ENCODE data around the gene TUBD1.
"Not testable (repeated sequence)": the region's sequence is repeated elsewhere in the genome, so short reads cannot be mapped to it uniquely, and the experiment has no call there.

The TUBD1 gene

DNA sequence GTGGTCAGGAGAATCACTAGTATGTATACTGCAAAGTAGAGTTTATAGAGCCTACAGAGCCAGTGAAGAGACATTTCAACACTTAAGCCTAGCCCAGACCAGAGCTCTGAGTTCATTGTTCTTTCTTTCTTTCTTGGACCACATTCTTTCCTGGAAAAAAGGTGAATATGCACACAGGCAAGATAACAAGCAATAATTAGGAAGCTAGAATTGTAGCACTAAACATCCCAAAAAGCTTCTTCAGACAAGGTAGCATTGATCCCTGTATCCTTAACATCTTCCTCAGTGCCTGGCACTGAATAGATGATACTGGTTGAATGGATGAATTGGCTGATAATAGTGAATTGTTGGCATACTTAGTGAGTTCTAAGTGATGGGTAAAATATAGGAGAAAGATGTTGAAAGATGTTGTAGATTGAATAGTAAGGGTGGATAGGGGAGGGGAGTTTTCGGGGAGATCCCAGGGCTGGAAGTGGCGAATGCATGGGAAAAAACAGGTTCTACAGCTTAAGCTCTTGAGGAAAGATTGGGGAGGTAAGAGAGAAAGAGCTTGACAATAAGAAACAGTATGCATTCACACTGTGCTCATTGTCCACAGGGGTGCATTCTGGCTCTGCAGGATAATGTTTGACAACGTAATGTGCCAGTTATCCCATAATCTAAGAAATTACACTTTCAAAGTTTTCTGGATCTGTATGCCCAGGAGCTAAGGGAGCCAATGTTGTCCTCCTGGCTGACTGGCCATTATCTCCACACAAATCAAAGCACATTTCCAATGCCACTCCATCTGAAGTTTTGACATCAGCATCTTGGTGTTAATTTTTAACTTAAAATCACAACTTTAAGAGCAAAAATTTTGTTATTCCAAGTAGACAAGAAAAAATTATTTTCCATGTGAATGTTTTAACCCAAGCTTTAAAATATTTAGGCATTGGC is 35.6 kb downstream of the TUBD1 start:
- no peak overlapping the region for H3K4me3 Mint-ChIP-seq
- ATAC-seq (no peak), DNase-seq (ENCODE audit: low spot score in 2 of 2) (no peak)
- H3K4me1 Mint-ChIP-seq: peaks cover 10% of the 10 kb centered on the region
- no peaks in the 10 kb centered on the region for H3K9me3 Mint-ChIP-seq
- H3K27ac Mint-ChIP-seq: no peak overlapping the region
- peaks cover 23% of the 10 kb centered on the region for H3K36me3 Mint-ChIP-seq

DNA sequence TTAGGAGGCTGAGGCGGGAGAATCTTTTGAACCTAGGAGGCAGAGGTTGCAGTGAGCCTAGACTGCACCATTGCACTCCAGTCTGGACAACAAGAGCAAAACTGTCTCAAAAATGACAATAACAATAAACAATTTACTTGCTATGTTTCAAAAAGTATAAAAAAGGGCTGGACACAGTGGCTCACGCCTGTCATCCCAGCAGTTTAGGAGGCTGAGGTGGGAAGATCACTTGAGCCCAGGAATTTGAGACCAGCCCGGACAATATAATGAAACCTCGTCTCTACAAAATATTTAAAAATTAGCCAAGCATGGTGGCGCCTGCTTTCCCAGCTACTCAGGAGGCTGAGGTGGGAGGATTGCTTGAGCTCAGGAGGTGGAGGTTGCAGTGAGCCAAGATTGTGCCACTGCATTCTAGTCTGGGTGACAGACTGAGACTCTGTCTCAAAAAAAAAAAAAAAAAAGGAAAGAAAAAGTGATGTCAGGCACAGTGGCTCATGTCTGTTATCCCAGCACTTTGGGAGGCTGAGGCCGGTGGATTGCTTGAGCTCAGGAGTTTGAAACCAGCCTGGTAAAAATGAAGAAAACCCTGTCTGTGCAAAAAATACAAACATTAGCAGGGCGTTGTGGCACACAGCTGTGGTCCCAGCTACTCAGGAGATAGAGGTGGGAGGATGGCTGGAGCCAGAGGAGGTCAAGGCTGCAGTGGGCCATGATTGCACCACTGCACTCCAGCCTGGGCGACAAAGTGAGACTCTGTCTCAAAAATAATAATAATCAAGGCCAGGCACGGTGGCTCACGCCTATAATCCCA is 38.6 kb downstream of the TUBD1 start:
- H3K36me3 Mint-ChIP-seq; ATAC-seq; H3K27ac Mint-ChIP-seq; DNase-seq (ENCODE audit: low spot score in 2 of 2); H3K9me3 Mint-ChIP-seq; H3K4me3 Mint-ChIP-seq: not testable (repeated sequence)
- H3K4me1 Mint-ChIP-seq: peaks cover 14% of the 10 kb centered on the region

DNA sequence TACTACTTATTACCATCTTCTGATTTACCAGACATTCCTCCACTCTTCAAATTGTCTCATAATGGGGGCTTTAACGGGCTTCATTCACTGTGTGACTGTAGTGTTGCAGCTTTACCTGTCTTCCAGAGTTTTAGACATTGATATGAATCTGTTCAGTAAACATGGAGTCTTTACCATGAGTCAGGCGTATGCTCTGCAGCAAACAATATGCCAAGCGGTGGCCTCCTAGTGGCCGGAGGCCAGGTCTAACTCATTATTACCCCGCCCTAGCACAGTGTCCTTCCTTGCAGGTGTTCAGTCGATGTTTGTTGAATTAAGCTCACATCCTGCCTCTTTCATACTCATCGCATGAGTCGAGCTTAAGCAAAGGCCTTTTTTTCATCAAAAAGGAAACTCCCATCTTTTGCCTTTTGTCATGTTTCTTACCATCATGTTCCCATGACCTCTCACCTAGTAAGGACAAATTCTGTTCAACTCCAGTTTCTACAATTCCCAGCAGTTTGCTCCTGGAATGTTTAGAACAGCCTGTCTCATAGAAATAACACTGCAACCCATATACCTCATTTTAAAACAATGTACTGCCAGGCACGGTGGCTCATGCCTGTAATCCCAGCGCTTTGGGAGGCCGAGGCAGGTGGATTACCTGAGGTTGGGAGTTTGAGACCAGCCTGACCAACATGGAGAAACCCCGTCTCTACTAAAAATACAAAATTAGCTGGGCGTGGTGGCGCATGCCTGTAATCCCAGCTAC is 39.4 kb downstream of the TUBD1 start:
- DNase-seq (ENCODE audit: low spot score in 2 of 2) (no peak), ATAC-seq (peak; percentile 78)
- no peak overlapping the region for H3K4me3 Mint-ChIP-seq
- peaks cover 13% of the 10 kb centered on the region for H3K36me3 Mint-ChIP-seq
- H3K9me3 Mint-ChIP-seq: no peaks in the 10 kb centered on the region
- H3K27ac Mint-ChIP-seq: peak overlapping the region; percentile 21
- peaks cover 22% of the 10 kb centered on the region for H3K4me1 Mint-ChIP-seq

DNA sequence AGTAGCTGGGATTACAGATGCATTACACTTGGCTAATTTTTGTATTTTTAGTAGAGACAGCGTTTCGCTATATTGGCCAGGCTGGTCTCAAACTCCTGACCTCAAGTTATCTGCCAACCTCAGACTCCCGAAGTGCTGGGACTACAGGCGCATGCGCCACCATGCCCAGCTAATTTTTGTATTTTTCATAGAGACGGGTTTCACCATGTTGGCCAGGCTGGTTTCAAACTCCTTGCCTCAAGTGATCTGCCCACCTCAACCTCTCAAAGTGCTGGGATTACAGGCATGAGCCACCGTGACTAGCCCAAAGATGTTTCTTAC is 39.9 kb downstream of the TUBD1 start:
- H3K9me3 Mint-ChIP-seq; ATAC-seq; DNase-seq (ENCODE audit: low spot score in 2 of 2); H3K4me3 Mint-ChIP-seq: not testable (repeated sequence)
- H3K36me3 Mint-ChIP-seq: peaks cover 13% of the 10 kb centered on the region
- H3K27ac Mint-ChIP-seq: peak overlapping the region; percentile 21
- H3K4me1 Mint-ChIP-seq: peaks cover 25% of the 10 kb centered on the region

DNA sequence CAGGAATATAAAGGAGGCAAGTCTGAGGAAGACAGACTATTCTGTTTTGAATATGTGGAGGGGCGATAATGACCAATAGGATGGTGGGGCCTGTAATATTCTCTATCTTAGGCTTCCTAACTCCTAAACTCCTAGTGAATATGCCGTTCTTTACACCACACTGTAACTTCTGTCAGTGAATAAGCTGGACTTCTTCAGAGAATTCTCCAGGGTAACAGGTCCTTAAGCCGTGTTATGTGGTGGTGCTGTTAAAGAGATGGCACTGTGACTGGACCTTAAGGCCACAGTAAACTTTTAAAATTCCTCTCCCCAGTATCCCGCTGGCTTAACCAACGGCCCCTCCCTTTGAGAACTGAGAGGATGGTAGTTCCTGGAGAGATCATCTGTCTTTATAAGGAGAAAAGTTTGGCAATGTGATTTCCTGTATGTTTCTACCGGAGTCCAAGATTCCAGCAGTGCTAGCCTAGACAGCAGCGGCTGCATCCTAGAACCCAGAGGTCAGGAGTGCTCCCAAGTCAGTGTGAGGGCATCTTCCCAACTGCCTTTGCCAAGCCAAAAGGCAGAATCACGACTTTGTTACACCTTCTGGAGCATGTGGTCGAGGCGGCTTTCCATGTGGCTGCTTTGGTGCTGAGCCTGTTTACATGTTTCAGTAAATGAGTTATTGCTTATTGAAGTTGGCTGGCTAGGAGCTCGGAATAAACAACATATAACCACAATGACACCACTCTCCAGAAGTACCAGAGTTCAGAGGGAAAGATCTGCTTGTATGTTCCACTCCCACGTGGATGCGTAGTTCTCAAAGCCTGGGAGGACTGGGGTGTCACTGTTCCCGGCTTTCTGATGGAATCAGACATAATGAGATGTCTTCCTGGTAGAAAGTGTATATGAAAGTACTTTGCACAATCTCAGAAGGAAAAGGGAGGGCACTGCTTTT is 41.0 kb downstream of the TUBD1 start:
- Mint-ChIP-seq H3K36me3 (peaks cover 13% of the 10 kb centered on the region), H3K4me3 (no peak overlapping the region), H3K9me3 (no peaks in the 10 kb centered on the region), H3K27ac (no peak overlapping the region), H3K4me1 (peaks cover 33% of the 10 kb centered on the region)
- ATAC-seq: no peak
- no peak for DNase-seq (ENCODE audit: low spot score in 2 of 2)

DNA sequence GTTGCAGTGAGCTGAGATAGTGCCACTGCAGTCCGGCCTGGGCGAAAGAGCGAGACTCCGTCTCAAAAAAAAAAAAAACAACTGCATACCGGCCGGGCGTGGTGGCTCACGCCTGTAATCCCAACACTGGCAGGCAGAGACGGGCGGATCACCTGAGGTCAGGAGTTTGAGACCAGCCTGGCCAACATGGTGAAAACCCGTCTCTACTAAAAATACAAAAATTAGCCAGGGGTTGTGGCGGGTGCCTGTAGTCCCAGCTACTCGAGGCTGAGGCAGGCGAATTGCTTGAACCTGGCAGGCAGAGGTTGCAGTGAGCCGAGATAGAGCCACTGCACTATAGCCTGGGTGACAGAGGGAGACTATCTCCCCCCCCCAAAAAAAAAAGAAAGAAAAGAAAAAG is 42.4 kb downstream of the TUBD1 start:
- H3K36me3 Mint-ChIP-seq: peaks cover 24% of the 10 kb centered on the region
- DNase-seq (ENCODE audit: low spot score in 2 of 2); H3K4me3 Mint-ChIP-seq; H3K9me3 Mint-ChIP-seq; ATAC-seq: not testable (repeated sequence)
- H3K27ac Mint-ChIP-seq: peak overlapping the region; percentile 93
- peaks cover 45% of the 10 kb centered on the region for H3K4me1 Mint-ChIP-seq

DNA sequence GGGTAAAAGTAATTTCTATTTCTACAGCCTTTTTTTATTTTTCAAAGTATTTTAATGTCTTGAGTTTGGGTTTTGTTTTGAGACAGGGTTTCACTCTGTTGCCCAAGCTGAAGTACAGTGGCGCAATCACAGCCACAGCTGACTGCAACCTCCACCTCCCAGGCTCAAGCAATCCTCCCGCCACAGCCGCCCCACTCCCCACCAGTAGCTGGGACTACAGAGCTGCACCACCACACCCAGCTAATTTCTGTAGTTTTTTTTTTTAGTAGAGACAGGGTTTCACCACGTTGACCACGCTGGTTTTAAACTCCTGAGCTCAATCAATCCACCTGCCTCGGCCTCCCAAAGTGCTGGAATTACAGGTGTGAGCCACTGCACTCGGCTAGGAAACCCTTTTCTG is 44.0 kb downstream of the TUBD1 start:
- H3K4me3 Mint-ChIP-seq: peak overlapping the region; percentile 56
- peak overlapping the region; percentile 93 for H3K27ac Mint-ChIP-seq
- DNase-seq (ENCODE audit: low spot score in 2 of 2): peak in 1 of 2 donors; percentile 88
- peak; percentile 78 for ATAC-seq
- H3K9me3 Mint-ChIP-seq: no peaks in the 10 kb centered on the region
- peaks cover 38% of the 10 kb centered on the region for H3K36me3 Mint-ChIP-seq
- peaks cover 52% of the 10 kb centered on the region for H3K4me1 Mint-ChIP-seq

DNA sequence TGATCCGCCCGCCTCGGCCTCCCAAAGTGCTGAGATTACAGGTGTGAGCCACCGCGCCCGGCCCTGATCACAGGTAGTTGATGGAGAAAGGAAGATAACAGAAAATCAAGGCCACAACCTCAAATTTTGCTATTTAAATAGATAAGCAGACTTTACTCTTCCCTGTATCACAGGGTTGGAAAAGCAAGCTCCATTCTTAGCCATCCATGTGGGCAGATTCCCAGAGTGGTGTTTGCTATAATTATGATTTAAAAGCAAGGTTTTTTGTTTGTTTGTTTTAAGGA is 44.4 kb downstream of the TUBD1 start:
- H3K9me3 Mint-ChIP-seq: no peaks in the 10 kb centered on the region
- H3K4me1 Mint-ChIP-seq: peaks cover 53% of the 10 kb centered on the region
- peak overlapping the region; percentile 56 for H3K4me3 Mint-ChIP-seq
- ATAC-seq: no peak
- peak overlapping the region; percentile 93 for H3K27ac Mint-ChIP-seq
- no peak for DNase-seq (ENCODE audit: low spot score in 2 of 2)
- H3K36me3 Mint-ChIP-seq: peaks cover 43% of the 10 kb centered on the region

DNA sequence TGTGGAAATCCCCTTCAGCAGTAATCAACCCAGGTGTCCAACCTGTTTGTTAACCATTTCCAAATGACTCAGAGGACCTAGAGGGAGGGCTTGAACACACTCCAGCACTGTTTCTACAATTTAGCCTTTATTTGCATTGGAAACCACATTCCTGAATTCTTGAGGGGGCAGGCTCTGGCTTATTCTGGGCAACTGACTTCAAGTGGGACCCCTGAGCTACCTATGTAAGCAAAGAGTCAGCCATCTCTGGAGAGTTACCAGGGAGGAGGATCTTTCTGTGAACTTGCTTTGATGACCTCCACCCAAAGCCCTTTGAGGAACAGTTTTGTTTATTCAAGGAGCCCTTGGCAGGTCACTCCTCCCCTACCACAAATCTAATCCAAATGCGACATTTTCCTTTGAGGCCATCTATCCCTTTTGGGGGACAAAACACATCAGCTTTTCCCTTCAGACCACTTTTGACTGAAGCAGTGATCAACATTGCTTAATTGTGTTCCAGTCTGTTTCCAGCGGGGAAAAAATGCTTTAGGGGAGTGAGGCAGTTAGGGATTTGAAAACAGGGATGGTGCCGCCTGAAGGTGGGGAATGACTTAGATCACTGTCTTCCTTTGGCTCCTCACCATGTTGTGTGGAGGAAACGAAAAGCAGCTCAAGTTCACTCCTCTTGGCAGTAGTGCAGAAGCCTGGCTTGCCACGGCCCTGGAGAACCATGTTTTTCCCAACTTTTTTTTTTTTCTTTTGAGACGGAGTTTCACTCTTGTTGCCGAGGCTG is 46.2 kb downstream of the TUBD1 start:
- Mint-ChIP-seq H3K4me1 (peaks cover 58% of the 10 kb centered on the region), H3K36me3 (peaks cover 60% of the 10 kb centered on the region), H3K27ac (peak overlapping the region; percentile 99), H3K4me3 (peak overlapping the region; percentile 90), H3K9me3 (no peaks in the 10 kb centered on the region)
- ATAC-seq: peak; percentile 53
- DNase-seq (ENCODE audit: low spot score in 2 of 2): peak in 1 of 2 donors; percentile 66

DNA sequence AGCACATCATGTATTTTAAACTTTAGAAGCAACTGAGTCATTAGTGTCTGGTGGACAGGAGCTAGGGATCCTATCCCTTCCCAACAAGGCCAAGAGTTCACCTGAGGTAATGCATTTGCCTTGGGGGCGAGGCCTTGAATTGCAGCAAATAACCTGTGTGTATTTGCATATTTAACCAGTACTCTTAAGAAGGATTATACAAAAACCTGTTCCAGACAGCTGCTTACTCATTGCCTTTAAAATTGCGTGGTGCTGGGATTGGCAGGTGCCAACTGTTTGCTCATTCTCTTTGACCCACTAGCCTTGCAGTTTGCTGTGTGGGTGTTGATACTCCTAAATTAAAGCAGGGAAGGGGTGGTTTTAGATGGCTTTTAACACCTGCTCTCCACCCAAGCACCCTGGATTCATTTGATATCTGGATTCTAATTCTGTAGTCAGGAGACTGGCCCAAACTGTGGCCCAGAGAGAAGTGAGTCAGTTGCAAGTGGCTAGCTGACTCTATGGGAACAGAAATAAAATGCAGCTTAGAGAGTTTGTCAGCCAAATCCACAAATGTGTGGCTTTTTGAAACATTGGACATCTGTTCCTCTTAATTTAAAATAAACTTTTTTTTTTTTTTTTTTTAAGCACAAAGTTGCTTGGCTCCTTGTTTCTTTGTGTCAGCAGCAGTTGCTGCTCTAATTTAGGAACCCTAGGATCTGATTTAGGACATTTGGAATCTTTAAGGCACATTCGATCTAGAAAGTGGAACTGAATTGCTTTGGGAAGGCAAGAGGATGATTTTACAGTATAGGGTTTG is 46.9 kb downstream of the TUBD1 start:
- Mint-ChIP-seq H3K4me1 (peaks cover 64% of the 10 kb centered on the region), H3K27ac (peak overlapping the region; percentile 99), H3K36me3 (peaks cover 68% of the 10 kb centered on the region), H3K9me3 (no peaks in the 10 kb centered on the region), H3K4me3 (peak overlapping the region; percentile 90)
- DNase-seq (ENCODE audit: low spot score in 2 of 2) (peak in 1 of 2 donors; percentile 69), ATAC-seq (no peak)

DNA sequence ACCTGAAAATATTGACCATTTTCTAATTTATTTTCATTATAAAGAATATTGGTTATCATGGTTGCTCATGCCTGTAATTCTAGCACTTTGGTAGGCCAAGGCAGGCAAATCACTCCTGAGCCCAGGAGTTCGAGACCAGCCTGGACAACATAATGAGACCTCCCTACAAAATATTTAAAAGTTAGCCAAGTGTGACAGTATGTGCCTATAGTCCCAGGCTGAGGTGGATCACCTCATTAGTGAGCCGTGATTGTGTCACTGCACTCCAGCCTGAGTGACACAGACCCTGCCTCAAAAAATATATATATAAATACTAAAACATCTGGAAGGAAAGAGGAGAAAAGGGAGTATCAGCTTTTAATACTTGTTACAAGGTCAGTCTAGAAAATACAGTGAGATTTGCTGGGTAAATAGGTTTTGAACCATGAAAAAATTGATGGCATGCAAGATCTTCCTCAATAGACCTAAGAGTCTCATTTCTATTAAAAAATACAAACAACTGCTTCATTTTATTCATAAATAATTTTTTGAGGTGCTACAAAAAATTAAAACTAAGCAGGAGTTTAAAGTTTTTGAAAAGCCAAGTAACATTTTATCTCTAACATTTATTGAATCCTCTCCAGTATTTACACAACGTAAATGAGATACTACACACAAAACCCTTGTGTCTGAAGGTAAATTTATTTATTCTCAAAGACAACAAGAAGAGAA is 47.7 kb downstream of the TUBD1 start:
- ATAC-seq: no peak
- H3K36me3 Mint-ChIP-seq: peaks cover 76% of the 10 kb centered on the region
- peak overlapping the region; percentile 99 for H3K27ac Mint-ChIP-seq
- no peak for DNase-seq (ENCODE audit: low spot score in 2 of 2)
- H3K4me1 Mint-ChIP-seq: peaks cover 70% of the 10 kb centered on the region
- H3K9me3 Mint-ChIP-seq: no peaks in the 10 kb centered on the region
- peak overlapping the region; percentile 90 for H3K4me3 Mint-ChIP-seq

DNA sequence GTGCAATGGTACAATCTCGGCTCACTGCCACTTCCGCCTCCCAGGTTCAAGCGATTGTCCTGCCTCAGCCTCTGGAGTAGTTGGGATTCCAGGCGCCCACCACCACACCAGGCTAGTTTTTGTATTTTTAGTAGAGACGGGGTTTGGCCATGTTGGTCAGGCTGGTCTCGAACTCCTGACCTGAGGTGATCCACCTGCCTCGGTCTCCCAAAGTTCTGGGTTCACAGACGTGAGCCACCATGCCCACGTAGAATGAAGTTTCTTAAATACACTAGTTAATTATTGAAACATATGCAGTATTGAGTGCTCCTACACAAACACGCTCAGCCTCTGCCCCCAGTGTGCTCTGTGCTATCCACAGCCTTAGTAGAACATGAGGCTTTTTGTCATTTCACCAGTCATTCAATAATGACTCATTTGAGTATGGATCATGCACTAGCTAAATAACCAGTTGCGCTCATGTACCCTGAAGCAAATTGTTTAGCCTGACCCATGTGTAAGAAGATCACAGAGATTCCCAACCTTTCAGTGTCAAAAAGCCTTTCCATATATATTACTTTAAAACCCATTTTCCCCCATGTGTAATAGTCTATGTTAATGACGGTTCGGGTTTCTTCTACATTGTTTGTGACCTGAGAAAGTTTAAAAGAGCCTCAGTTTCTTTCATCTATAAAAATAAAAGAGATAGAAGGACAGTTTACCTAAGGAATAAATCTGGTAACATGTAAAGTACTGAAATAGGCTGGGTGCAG is 49.7 kb downstream of the TUBD1 start:
- Mint-ChIP-seq H3K9me3 (no peaks in the 10 kb centered on the region), H3K4me1 (peaks cover 64% of the 10 kb centered on the region), H3K4me3 (peak overlapping the region; percentile 90), H3K36me3 (peaks cover 82% of the 10 kb centered on the region), H3K27ac (peak overlapping the region; percentile 99)
- peak in 1 of 2 donors; percentile 87 for DNase-seq (ENCODE audit: low spot score in 2 of 2)
- peak; percentile 87 for ATAC-seq

Measured in stimulated activated effector memory CD8-positive, alpha-beta T cell treated with anti-CD3 and anti-CD28 coated beads, Interleukin-12 subunit alpha, Interleukin-12 subunit beta, amount 100 ng/mL, for 72 hours (primary cell).